Panc1 (cell line): ENCODE results near the gene KCNQ2.

Source experiments
- CTCF ChIP-seq: fragments of 450-650 bp; IDR thresholded peaks from 2 replicates; pipeline ENCODE4 v1.5.1; 2017; ENCODE audit warnings: mild to moderate bottlenecking
- POLR2AphosphoS5 ChIP-seq: IDR thresholded peaks from 2 replicates; pipeline ENCODE4 v1.6.1; 2012; ENCODE audit warnings: mild to moderate bottlenecking, low read depth, low read length, moderate library complexity
- REST ChIP-seq, 2 experiments: IDR thresholded peaks; 2 replicates each; pipeline ENCODE4 v1.6.1; 2011 to 2012; ENCODE audit warnings: low read depth in 2 of 2, control low read depth in 1 of 2, low read length in 1 of 2, mild to moderate bottlenecking in 1 of 2, moderate library complexity in 1 of 2; ENCODE audit not compliant: insufficient read depth in 1 of 2
- TCF7L2 ChIP-seq: IDR thresholded peaks from 2 replicates; pipeline ENCODE4 v1.6.1; 2011; ENCODE audit warnings: mild to moderate bottlenecking, low read depth, low read length, inconsistent platforms

DNA sequence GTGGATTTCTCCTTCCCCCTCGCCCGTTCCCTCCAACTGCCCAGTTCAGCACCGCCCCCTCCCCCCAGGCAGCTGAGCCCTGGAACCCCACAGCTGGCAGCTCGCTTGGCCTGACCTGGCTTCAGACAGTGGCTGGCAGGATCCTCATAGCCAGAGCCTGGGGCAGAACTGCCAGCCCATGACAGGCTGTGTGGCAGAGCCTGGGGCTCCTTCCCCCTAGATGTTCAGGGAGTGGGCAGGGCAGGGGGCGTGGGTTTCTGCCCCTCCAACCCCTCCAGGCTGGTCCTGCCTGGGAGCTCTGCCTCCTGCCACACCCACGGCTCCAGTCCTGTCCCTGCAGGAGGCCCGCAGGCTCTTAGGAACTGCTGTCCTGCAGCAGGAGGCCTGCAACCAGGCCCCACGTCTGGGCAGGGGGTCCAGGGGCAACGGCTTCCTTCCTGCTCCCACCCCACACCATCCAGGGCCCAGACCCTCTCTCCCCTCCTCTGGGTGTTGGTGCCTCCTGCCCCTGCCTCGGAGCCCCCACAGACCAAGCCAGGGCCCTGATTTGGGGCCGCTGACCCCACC is 9.6 kb upstream of the KCNQ2 start:
- TF ChIP-seq POLR2AphosphoS5 (no peak), CTCF (no peak), TCF7L2 (no peak), REST (IDR thresholded peaks at IDR 0.05; ENCODE audit: insufficient read depth in 1 of 2, low read depth in 2 of 2, low read length in 1 of 2) (no peak)
